Caco-2 (cell line): ENCODE results near the gene LMBR1. TPM values are rescaled to one million over a fixed set of nuclear protein-coding genes. Genes with fewer than 3 reads are reported as not detected.

Experiments used
- BruUV-seq: library from RNA; stranded (reverse); fragments of 400-500 nt; replicated peaks from 2 replicates; lab custom pipeline; 2021; lab: Mats Ljungman, UMichigan
- CTCF ChIA-PET: fragments of 300-600 bp; sonication (Branson Sonifier 250); formaldehyde crosslinking; loops from one replicate; lab custom pipeline; 2022; ENCODE audit warnings: antibody characterized with exemption; lab: Charles Lee
- POLR2A ChIA-PET: fragments of 300-600 bp; sonication (Branson Sonifier 250); formaldehyde crosslinking; loops from one replicate; lab custom pipeline; 2022; ENCODE audit warnings: antibody characterized with exemption; lab: Charles Lee
- DNase-seq, 2 experiments: peaks; one replicate each; pipeline versions ENCODE4 v3.0.0 to v3.0.0-alpha.2; 2020 to 2022
- H3K27me3 ChIP-seq: replicated peaks from 2 replicates; pipeline ENCODE4 v1.6.0; 2011; ENCODE audit warnings: low read length; ENCODE audit not compliant: control insufficient read depth, insufficient read depth
- H3K36me3 ChIP-seq: 2 replicates; pipeline ENCODE4 v1.5.1; 2011; ENCODE audit warnings: low read length; ENCODE audit not compliant: control insufficient read depth, insufficient read depth
- H3K4me1 ChIP-seq: fragments of 250-450 bp; sonication (Bioruptor Pico); 2 replicates; pipeline ENCODE4 v1.5.1; 2020; ENCODE audit warnings: mild to moderate bottlenecking
- H3K4me3 ChIP-seq: 2 replicates; pipeline ENCODE4 v1.5.1; 2011; ENCODE audit warnings: low read depth, mild to moderate bottlenecking, control low read depth, low read length
- H3K9me3 ChIP-seq: fragments of 250-450 bp; sonication (Bioruptor Pico); 2 replicates; pipeline ENCODE4 v1.5.1; 2020; ENCODE audit warnings: mild to moderate bottlenecking, moderate library complexity
- H3K27ac Mint-ChIP-seq: one replicate; pipeline ENCODE4 v1.8.0; 2022; ENCODE audit warnings: mixed read lengths; ENCODE audit not compliant: unreplicated experiment
- H3K27me3 Mint-ChIP-seq: one replicate; pipeline ENCODE4 v1.8.0; 2022; ENCODE audit warnings: mixed read lengths; ENCODE audit not compliant: insufficient read depth, unreplicated experiment
- H3K36me3 Mint-ChIP-seq: one replicate; pipeline ENCODE4 v1.8.0; 2022; ENCODE audit warnings: mild to moderate bottlenecking, mixed read lengths; ENCODE audit not compliant: insufficient read depth, unreplicated experiment
- H3K4me1 Mint-ChIP-seq: one replicate; pipeline ENCODE4 v1.8.0; 2022; ENCODE audit warnings: low read depth, mixed read lengths; ENCODE audit not compliant: unreplicated experiment
- H3K4me3 Mint-ChIP-seq: one replicate; pipeline ENCODE4 v1.8.0; 2022; ENCODE audit warnings: mild to moderate bottlenecking, moderate library complexity, mixed read lengths; ENCODE audit not compliant: unreplicated experiment
- H3K9me3 Mint-ChIP-seq: one replicate; pipeline ENCODE4 v1.8.0; 2022; ENCODE audit warnings: mixed read lengths; ENCODE audit not compliant: unreplicated experiment
- intact Hi-C: fragments of 100-400 bp; cut with micrococcal nuclease; formaldehyde crosslinking; loops from one replicate; pipeline ENCODE4 v1.10.0; 2022; ENCODE audit not compliant: unreplicated experiment
- total RNA-seq: library from RNA; stranded (reverse); gene quantifications from 2 replicates; pipeline ENCODE4 v1.2.3, GENCODE V29; 2022
- TF ChIP-seq, protein P1 (sequence below), 2 experiments: fragments of 200-600 bp in 1 of 2; IDR thresholded peaks; 1 replicate in 1 of 2; 2 replicates in 1 of 2; pipeline versions ENCODE4 v1.5.1 to v1.8.0; 2011 to 2022; ENCODE audit warnings: antibody characterized with exemption in 1 of 2, control low read depth in 1 of 2, inconsistent platforms in 1 of 2, low read depth in 1 of 2, low read length in 1 of 2, mild to moderate bottlenecking in 1 of 2, moderate library complexity in 1 of 2; ENCODE audit not compliant: insufficient read depth in 1 of 2, severe bottlenecking in 1 of 2, unreplicated experiment in 1 of 2

LMBR1 gene
- total RNA-seq, 1 experiment from 2014 or later: 77.9 TPM

GRCh38 chr7:156792611-156793010 is 100.4 kb downstream of the LMBR1 start:
- POLR2A ChIA-PET: no interaction called here
- TF ChIP-seq, protein P1, sequence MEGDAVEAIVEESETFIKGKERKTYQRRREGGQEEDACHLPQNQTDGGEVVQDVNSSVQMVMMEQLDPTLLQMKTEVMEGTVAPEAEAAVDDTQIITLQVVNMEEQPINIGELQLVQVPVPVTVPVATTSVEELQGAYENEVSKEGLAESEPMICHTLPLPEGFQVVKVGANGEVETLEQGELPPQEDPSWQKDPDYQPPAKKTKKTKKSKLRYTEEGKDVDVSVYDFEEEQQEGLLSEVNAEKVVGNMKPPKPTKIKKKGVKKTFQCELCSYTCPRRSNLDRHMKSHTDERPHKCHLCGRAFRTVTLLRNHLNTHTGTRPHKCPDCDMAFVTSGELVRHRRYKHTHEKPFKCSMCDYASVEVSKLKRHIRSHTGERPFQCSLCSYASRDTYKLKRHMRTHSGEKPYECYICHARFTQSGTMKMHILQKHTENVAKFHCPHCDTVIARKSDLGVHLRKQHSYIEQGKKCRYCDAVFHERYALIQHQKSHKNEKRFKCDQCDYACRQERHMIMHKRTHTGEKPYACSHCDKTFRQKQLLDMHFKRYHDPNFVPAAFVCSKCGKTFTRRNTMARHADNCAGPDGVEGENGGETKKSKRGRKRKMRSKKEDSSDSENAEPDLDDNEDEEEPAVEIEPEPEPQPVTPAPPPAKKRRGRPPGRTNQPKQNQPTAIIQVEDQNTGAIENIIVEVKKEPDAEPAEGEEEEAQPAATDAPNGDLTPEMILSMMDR (IDR thresholded peaks at IDR 0.05; ENCODE audit: insufficient read depth in 1 of 2, low read depth in 1 of 2, low read length in 1 of 2, severe bottlenecking in 1 of 2, unreplicated experiment in 1 of 2): no peak

GRCh38 chr7:156791241-156791640 is 101.7 kb downstream of the LMBR1 start:
- POLR2A ChIA-PET: interaction anchor here (0.6 kb wide), 1 partner anchor 14 kb away, joined by 3 read pairs; no protein-coding TSS in a partner anchor
- Histone ChIP-seq H3K9me3 (no peaks in the 10 kb centered on the region), H3K4me3 (no peak overlapping the region), H3K4me1 (peaks cover 14% of the 10 kb centered on the region), H3K27me3 (no peaks in the 10 kb centered on the region), H3K36me3 (no peaks in the 10 kb centered on the region)
- Mint-ChIP-seq H3K36me3 (peaks cover 16% of the 10 kb centered on the region), H3K27me3 (no peaks in the 10 kb centered on the region), H3K4me3 (no peak overlapping the region), H3K4me1 (peaks cover 6% of the 10 kb centered on the region), H3K27ac (no peak overlapping the region), H3K9me3 (no peaks in the 10 kb centered on the region)
- intact Hi-C loops: no loop called here
- no peak for DNase-seq
- TF ChIP-seq, protein P1 (IDR thresholded peaks at IDR 0.05; ENCODE audit: insufficient read depth in 1 of 2, low read depth in 1 of 2, low read length in 1 of 2, severe bottlenecking in 1 of 2, unreplicated experiment in 1 of 2): no peak
- no TSS peak for BruUV-seq
- CTCF ChIA-PET: no interaction called here

More at GRCh38 chr7:156792611-156793010, 100.4 kb downstream of the LMBR1 start:
- H3K4me1 Mint-ChIP-seq: peaks cover 6% of the 10 kb centered on the region
- intact Hi-C loops: no loop called here
- Histone ChIP-seq H3K9me3 (no peaks in the 10 kb centered on the region), H3K4me1 (peaks cover 14% of the 10 kb centered on the region), H3K36me3 (no peaks in the 10 kb centered on the region), H3K27me3 (no peaks in the 10 kb centered on the region), H3K4me3 (no peak overlapping the region)
- H3K4me3 Mint-ChIP-seq: no peak overlapping the region
- H3K27me3 Mint-ChIP-seq: no peaks in the 10 kb centered on the region
- H3K36me3 Mint-ChIP-seq: peaks cover 10% of the 10 kb centered on the region
- no peak overlapping the region for H3K27ac Mint-ChIP-seq
- H3K9me3 Mint-ChIP-seq: no peaks in the 10 kb centered on the region
- no TSS peak for BruUV-seq
- CTCF ChIA-PET: no interaction called here
- DNase-seq: no peak

DNA sequence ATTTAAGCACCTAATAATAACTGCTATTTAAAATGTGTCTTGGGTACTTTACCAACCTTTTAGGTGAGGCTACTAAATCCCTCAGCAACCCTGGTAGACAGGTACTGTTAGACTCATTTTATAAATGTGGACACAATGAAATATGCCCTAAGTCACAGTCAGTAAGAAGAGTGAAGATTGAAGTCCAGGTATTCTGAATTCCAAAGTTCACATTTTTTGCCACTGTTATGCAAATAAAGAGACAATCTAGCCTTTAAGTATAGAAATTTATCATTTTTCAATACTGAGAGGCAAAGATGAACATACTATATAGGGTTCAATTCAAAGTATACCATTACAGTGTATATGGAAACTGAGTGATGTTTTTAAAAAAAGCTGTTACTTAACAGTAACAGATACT is 102.7 kb downstream of the LMBR1 start:
- TF ChIP-seq, protein P1 (IDR thresholded peaks at IDR 0.05; ENCODE audit: insufficient read depth in 1 of 2, low read depth in 1 of 2, low read length in 1 of 2, severe bottlenecking in 1 of 2, unreplicated experiment in 1 of 2): no peak
- peaks cover 12% of the 10 kb centered on the region for H3K36me3 Mint-ChIP-seq
- POLR2A ChIA-PET: no interaction called here
- no TSS peak for BruUV-seq
- Histone ChIP-seq H3K9me3 (no peaks in the 10 kb centered on the region), H3K4me3 (no peak overlapping the region), H3K36me3 (no peaks in the 10 kb centered on the region), H3K4me1 (peaks cover 14% of the 10 kb centered on the region), H3K27me3 (no peaks in the 10 kb centered on the region)
- H3K9me3 Mint-ChIP-seq: no peaks in the 10 kb centered on the region
- H3K27me3 Mint-ChIP-seq: no peaks in the 10 kb centered on the region
- intact Hi-C loops: no loop called here
- DNase-seq: no peak
- no peak overlapping the region for H3K4me3 Mint-ChIP-seq
- H3K27ac Mint-ChIP-seq: no peak overlapping the region
- CTCF ChIA-PET: no interaction called here
- peaks cover 6% of the 10 kb centered on the region for H3K4me1 Mint-ChIP-seq
